Head of caudate nucleus (tissue), 42 donors: ENCODE data around the gene CCAR1.
"Not testable (repeated sequence)": the region's sequence is repeated elsewhere in the genome, so short reads cannot be mapped to it uniquely, and the experiment has no call there.

ENCODE experiments used
- DNase-seq, 42 donors: peaks; one replicate each; pipeline versions ENCODE4 v3.0.0 to v3.0.0-alpha.2; 2020 to 2021; ENCODE audit warnings: mixed read lengths in 7 of 42
- intact Hi-C: fragments of 100-400 bp; cut with DNase I; formaldehyde crosslinking; loops from one replicate; pipeline ENCODE4 v1.15.0; 2022

CCAR1 gene

GRCh38 chr10:68752711-68753350, 31.8 kb downstream of the CCAR1 start:
- no peak for DNase-seq
- intact Hi-C loops, result no loop called here

GRCh38 chr10:68756246-68756645, 35.2 kb downstream of the CCAR1 start:
- DNase-seq, result peak in 1 of 42 donors; percentile 10

GRCh38 chr10:68756766-68757165, 35.7 kb downstream of the CCAR1 start:
- intact Hi-C loops, result no loop called here
- no peak for DNase-seq

More at GRCh38 chr10:68756246-68756645, 35.2 kb downstream of the CCAR1 start:
- intact Hi-C loops, result no loop called here

- intact Hi-C loops, result no loop called here
- DNase-seq, result no peak
These were observed 38.3 kb downstream of the CCAR1 start for GRCh38 chr10:68759223-68759863.

GRCh38 chr10:68759967-68760366, 38.9 kb downstream of the CCAR1 start:
- peak in 1 of 42 donors; percentile 5 for DNase-seq
- intact Hi-C loops, result no loop called here

GRCh38 chr10:68767407-68767806, 46.4 kb downstream of the CCAR1 start:
- DNase-seq, result peak in 1 of 42 donors; percentile 25
- intact Hi-C loops, result not testable (repeated sequence)

GRCh38 chr10:68781613-68782574, 60.9 kb downstream of the CCAR1 start:
- intact Hi-C loops, result no loop called here
- peak in 1 of 42 donors; percentile 1 for DNase-seq

- DNase-seq, result peak in 1 of 42 donors; percentile 24
- intact Hi-C loops, result no loop called here
These were observed 63.4 kb downstream of the CCAR1 start for GRCh38 chr10:68784476-68784875.

GRCh38 chr10:68787813-68788212, 66.8 kb downstream of the CCAR1 start:
- DNase-seq, result no peak
- intact Hi-C loops, result no loop called here

GRCh38 chr10:68790476-68790875, 69.4 kb downstream of the CCAR1 start:
- peak in 4 of 42 donors; percentile 14 to 40 (median 28) for DNase-seq
- intact Hi-C loops, result no loop called here

GRCh38 chr10:68792115-68792514, 71.1 kb downstream of the CCAR1 start:
- no peak for DNase-seq
- intact Hi-C loops, result no loop called here

GRCh38 chr10:68795886-68796532, 75.0 kb downstream of the CCAR1 start:
- intact Hi-C loops, result no loop called here
- no peak for DNase-seq

GRCh38 chr10:68796605-68797004, 75.6 kb downstream of the CCAR1 start:
- peak in 1 of 42 donors; percentile 19 for DNase-seq
- intact Hi-C loops, result no loop called here

- DNase-seq, result no peak
- intact Hi-C loops, result no loop called here
These were observed 79.2 kb downstream of the CCAR1 start for GRCh38 chr10:68800211-68800610.

- no peak for DNase-seq
- intact Hi-C loops, result no loop called here
These were observed 83.7 kb downstream of the CCAR1 start for GRCh38 chr10:68804692-68805091.

GRCh38 chr10:68810830-68811229, 89.8 kb downstream of the CCAR1 start:
- DNase-seq, intact Hi-C loops: not testable (repeated sequence)

GRCh38 chr10:68811314-68812009, 90.4 kb downstream of the CCAR1 start:
- DNase-seq, result no peak
- intact Hi-C loops, result no loop called here

GRCh38 chr10:68812420-68812819, 91.4 kb downstream of the CCAR1 start:
- intact Hi-C loops, result no loop called here
- DNase-seq, result no peak

GRCh38 chr10:68813559-68813958, 92.5 kb downstream of the CCAR1 start:
- DNase-seq, result peak in 20 of 42 donors; percentile 11 to 76 (median 39)
- intact Hi-C loops, result no loop called here
